ENCODE data around the gene KCNAB1. TPM values are rescaled to one million over a fixed set of nuclear protein-coding genes. Genes with fewer than 3 reads are reported as not detected.

Gene KCNAB1
- total RNA-seq, 3 donors from 2014 or later (not counting 1 experiment from before 2014, with no cell fraction given), result not detected

DNA sequence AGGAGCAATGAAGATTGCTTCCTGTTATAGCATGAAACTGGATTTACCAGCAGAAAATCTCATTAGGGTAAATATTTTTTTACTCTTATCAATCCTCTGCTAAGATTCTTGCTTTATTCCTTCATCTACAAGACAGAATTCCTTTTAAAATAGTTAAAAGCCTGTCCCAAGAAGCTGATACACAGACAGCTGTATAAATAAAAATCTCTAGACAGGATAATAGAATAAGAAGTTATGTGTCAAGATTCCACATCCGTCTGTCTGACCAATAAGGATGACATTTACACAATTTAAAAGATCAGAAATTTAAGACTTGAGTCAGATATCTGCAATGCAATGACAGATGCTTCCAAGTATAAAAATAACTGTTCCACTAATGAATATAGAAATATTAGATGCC, 376.9 kb downstream of the KCNAB1 start:
- Histone ChIP-seq H3K4me1 (ENCODE audit: control insufficient read depth, insufficient read depth, low read length) (no peaks in the 10 kb centered on the region), H3K36me3 (ENCODE audit: control insufficient read depth, insufficient read depth, low read length) (no peaks in the 10 kb centered on the region), H3K27me3 (ENCODE audit: control insufficient read depth, insufficient read depth, low read length) (no peaks in the 10 kb centered on the region), H3K27ac (ENCODE audit: low read length) (no peak overlapping the region), H3K4me3 (ENCODE audit: low read length) (no peak overlapping the region), H3K9me3 (ENCODE audit: control insufficient read depth, insufficient read depth, low read length) (no peaks in the 10 kb centered on the region)
- DNase-seq (no peak), ATAC-seq (no peak)
- Mint-ChIP-seq H3K27ac (no peak overlapping the region), H3K4me1 (no peaks in the 10 kb centered on the region), H3K4me3 (no peak overlapping the region), H3K27me3 (ENCODE audit: low read depth in 2 of 2) (peaks cover 15 to 25% of the 10 kb centered on the region in 2 donors), H3K9me3 (peaks cover 0 to 3% of the 10 kb centered on the region in 2 donors), H3K36me3 (no peaks in the 10 kb centered on the region)
- TF ChIP-seq, protein P1, sequence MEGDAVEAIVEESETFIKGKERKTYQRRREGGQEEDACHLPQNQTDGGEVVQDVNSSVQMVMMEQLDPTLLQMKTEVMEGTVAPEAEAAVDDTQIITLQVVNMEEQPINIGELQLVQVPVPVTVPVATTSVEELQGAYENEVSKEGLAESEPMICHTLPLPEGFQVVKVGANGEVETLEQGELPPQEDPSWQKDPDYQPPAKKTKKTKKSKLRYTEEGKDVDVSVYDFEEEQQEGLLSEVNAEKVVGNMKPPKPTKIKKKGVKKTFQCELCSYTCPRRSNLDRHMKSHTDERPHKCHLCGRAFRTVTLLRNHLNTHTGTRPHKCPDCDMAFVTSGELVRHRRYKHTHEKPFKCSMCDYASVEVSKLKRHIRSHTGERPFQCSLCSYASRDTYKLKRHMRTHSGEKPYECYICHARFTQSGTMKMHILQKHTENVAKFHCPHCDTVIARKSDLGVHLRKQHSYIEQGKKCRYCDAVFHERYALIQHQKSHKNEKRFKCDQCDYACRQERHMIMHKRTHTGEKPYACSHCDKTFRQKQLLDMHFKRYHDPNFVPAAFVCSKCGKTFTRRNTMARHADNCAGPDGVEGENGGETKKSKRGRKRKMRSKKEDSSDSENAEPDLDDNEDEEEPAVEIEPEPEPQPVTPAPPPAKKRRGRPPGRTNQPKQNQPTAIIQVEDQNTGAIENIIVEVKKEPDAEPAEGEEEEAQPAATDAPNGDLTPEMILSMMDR (IDR thresholded peaks at IDR 0.05), result no peak
- intact Hi-C loops (cut with micrococcal nuclease), result no loop called here
- WGBS (ENCODE audit: insufficient coverage), result 89% methylated on average over 1 of the region's 1 CpG

GRCh38 chr3:156498307-156498706, 377.9 kb downstream of the KCNAB1 start:
- no peaks in the 10 kb centered on the region for H3K36me3 Mint-ChIP-seq
- no peak for DNase-seq
- TF ChIP-seq, protein P1 (IDR thresholded peaks at IDR 0.05), result no peak
- Histone ChIP-seq H3K36me3 (ENCODE audit: control insufficient read depth, insufficient read depth, low read length) (no peaks in the 10 kb centered on the region), H3K9me3 (ENCODE audit: control insufficient read depth, insufficient read depth, low read length) (no peaks in the 10 kb centered on the region), H3K27me3 (ENCODE audit: control insufficient read depth, insufficient read depth, low read length) (no peaks in the 10 kb centered on the region), H3K4me1 (ENCODE audit: control insufficient read depth, insufficient read depth, low read length) (no peaks in the 10 kb centered on the region), H3K27ac (ENCODE audit: low read length) (no peak overlapping the region), H3K4me3 (ENCODE audit: low read length) (no peak overlapping the region)
- no peaks in the 10 kb centered on the region for H3K4me1 Mint-ChIP-seq
- H3K27me3 Mint-ChIP-seq (ENCODE audit: low read depth in 2 of 2), result peaks cover 12 to 25% of the 10 kb centered on the region in 2 donors
- 98% methylated on average over 3 of the region's 5 CpGs for WGBS (ENCODE audit: insufficient coverage)
- peaks cover 0 to 3% of the 10 kb centered on the region in 2 donors for H3K9me3 Mint-ChIP-seq
- ATAC-seq, result no peak
- intact Hi-C loops (cut with micrococcal nuclease), result no loop called here
- H3K27ac Mint-ChIP-seq, result no peak overlapping the region
- no peak overlapping the region for H3K4me3 Mint-ChIP-seq

DNA sequence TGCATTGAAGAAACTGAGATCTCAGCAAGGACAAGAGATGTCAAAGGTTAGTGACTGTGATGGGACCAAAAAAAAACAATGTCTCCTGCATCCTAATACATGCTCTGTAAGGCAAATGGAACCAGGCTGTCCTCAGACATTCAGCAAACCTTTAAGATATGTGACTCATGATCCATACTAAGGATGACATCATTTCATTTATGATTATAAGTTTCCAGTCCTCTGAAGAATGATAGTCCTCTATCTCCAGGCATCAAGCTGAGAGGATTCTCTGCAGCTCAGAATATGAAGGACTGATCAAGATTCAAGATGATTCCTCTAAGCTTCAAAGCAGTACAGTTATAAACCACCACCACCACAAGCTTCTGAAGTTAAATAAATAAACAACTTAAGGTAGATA, 386.9 kb downstream of the KCNAB1 start:
- TF ChIP-seq, protein P1 (IDR thresholded peaks at IDR 0.05), result no peak
- DNase-seq, result no peak
- Histone ChIP-seq H3K36me3 (ENCODE audit: control insufficient read depth, insufficient read depth, low read length) (no peaks in the 10 kb centered on the region), H3K27ac (ENCODE audit: low read length) (no peak overlapping the region), H3K27me3 (ENCODE audit: control insufficient read depth, insufficient read depth, low read length) (peaks cover 2% of the 10 kb centered on the region), H3K4me1 (ENCODE audit: control insufficient read depth, insufficient read depth, low read length) (no peaks in the 10 kb centered on the region), H3K4me3 (ENCODE audit: low read length) (no peak overlapping the region), H3K9me3 (ENCODE audit: control insufficient read depth, insufficient read depth, low read length) (no peaks in the 10 kb centered on the region)
- Mint-ChIP-seq H3K27ac (no peak overlapping the region), H3K36me3 (no peaks in the 10 kb centered on the region), H3K9me3 (peaks cover 0 to 3% of the 10 kb centered on the region in 2 donors), H3K27me3 (ENCODE audit: low read depth in 2 of 2) (peaks cover 29 to 55% of the 10 kb centered on the region in 2 donors), H3K4me3 (no peak overlapping the region), H3K4me1 (no peaks in the 10 kb centered on the region)
- intact Hi-C loops (cut with micrococcal nuclease), result no loop called here
- ATAC-seq, result no peak

All from natural killer cell (primary cell).